ENCODE measurements around the gene KIF19. TPM values are rescaled to one million over a fixed set of nuclear protein-coding genes. Genes with fewer than 3 reads are reported as not detected.

Gene KIF19
- total and polyA plus RNA-seq, 2 of the 4 experiments (the other 2 are of a cell fraction), result not detected

GRCh38 chr17:74367206-74367605, 41.2 kb downstream of the KIF19 start, which contains the start of gene GPR142:
GPR142 (plus strand) TSS chr17:74367506; CDS start chr17:74369541, 2,035 bp downstream.
- Histone ChIP-seq H3K4me3 (ENCODE audit: insufficient read depth, low read depth, low read length) (no peak within 1 kb of the TSS), H2AK9ac (replicated peaks; ENCODE audit: low read depth, low read length, poor library complexity) (no peak within 1 kb of the TSS), H3K9me1 (ENCODE audit: insufficient read depth, low read length) (no peaks in the 10 kb centered on the region), H2BK5ac (ENCODE audit: low read depth, low read length, poor library complexity, severe bottlenecking) (no peak within 1 kb of the TSS), H3K4me1 (ENCODE audit: control insufficient read depth, insufficient read depth, low read length) (no peaks in the 10 kb centered on the region), H3K23ac (ENCODE audit: low read depth, low read length) (no peak within 1 kb of the TSS), H3K9me3 (ENCODE audit: control insufficient read depth, insufficient read depth, low read length) (no peaks in the 10 kb centered on the region), H3K36me3 (ENCODE audit: control insufficient read depth, insufficient read depth, low read length) (no peaks in the 10 kb centered on the region), H3K79me1 (ENCODE audit: low read depth in 1 of 2, low read length in 2 of 2) (no peaks in the 10 kb centered on the region), H3K27ac (ENCODE audit: insufficient read depth, low read length) (no peak within 1 kb of the TSS), H4K91ac (ENCODE audit: insufficient read depth, low read depth, low read length) (no peak within 1 kb of the TSS), H3K4ac (ENCODE audit: low read depth, low read length) (no peak within 1 kb of the TSS), H3K56ac (ENCODE audit: extremely low read depth, insufficient read depth, low read length) (no peak within 1 kb of the TSS), H3K27me3 (ENCODE audit: control insufficient read depth, insufficient read depth, low read length) (no peaks in the 10 kb centered on the region), H3K14ac (replicated peaks; ENCODE audit: low read depth, low read length) (no peak within 1 kb of the TSS), H4K8ac (ENCODE audit: low read depth in 2 of 2, low read length in 2 of 2) (no peak within 1 kb of the TSS), H3K18ac (ENCODE audit: low read depth, low read length) (no peak within 1 kb of the TSS), H2AK5ac (ENCODE audit: low read depth, low read length) (no peak within 1 kb of the TSS), H3K9ac (ENCODE audit: low read depth, low read length) (no peak within 1 kb of the TSS), H2BK15ac (ENCODE audit: low read depth, low read length) (no peak within 1 kb of the TSS), H3K4me2 (ENCODE audit: low read depth, low read length) (no peak within 1 kb of the TSS), H2AFZ (replicated peaks; ENCODE audit: low read length, poor library complexity) (peak within 1 kb of the TSS; percentile 32), H4K20me1 (ENCODE audit: insufficient read depth, low read length) (no peaks in the 10 kb centered on the region), H4K5ac (ENCODE audit: low read depth, low read length) (no peak within 1 kb of the TSS), H2BK20ac (ENCODE audit: low read depth, low read length) (no peak within 1 kb of the TSS), H2BK120ac (ENCODE audit: low read depth, low read length) (no peak within 1 kb of the TSS)
- in situ Hi-C loops (cut with MboI; ENCODE audit: low sequenced_read_pairs) (no loop called here), dilution Hi-C loops (cut with HindIII; ENCODE audit: low sequenced_read_pairs, unreplicated experiment) (no loop called here), intact Hi-C loops (cut with micrococcal nuclease) (no loop called here)
- no TSS peak for BruUV-seq (replicated peaks)
- DNase-seq (no peak), ATAC-seq (ENCODE audit: low read depth) (no peak)
- POLR2A ChIA-PET (ENCODE audit: unreplicated experiment), result no interaction called here
- CTCF ChIA-PET, result interaction anchor here (1.8 kb wide), 1 partner anchor 12 kb away, joined by 7 read pairs; no protein-coding TSS in a partner anchor
- WGBS, 2 experiments (ENCODE audit: extremely low coverage in 2 of 2, insufficient read length in 1 of 2), result 17% methylated on average over 1 of the region's 5 CpGs; no CpG with 5 or more reads in 1 of the 2 experiments
- TF ChIP-seq FOS (IDR thresholded peaks at IDR 0.05; ENCODE audit: low read depth, low read length), result no peak
- no peak for TF ChIP-seq CTCF (conservative IDR thresholded peaks at IDR 0.05; ENCODE audit: low read depth, low read length)
- TF ChIP-seq POLR2A (IDR thresholded peaks at IDR 0.05; ENCODE audit: low read depth, low read length), result no peak
- no peak for TF ChIP-seq CHD1 (IDR thresholded peaks at IDR 0.05; ENCODE audit: low read depth, low read length)
- TF ChIP-seq SMC3 (IDR thresholded peaks at IDR 0.05; ENCODE audit: low read depth, low read length), result no peak
- no peak for TF ChIP-seq RAD21 (IDR thresholded peaks at IDR 0.05; ENCODE audit: low read length)
- no peak for TF ChIP-seq MAFK (IDR thresholded peaks at IDR 0.05; ENCODE audit: low read depth, low read length)
- TF ChIP-seq USF2 (IDR thresholded peaks at IDR 0.05; ENCODE audit: low read depth, low read length), result no peak
- no peak for TF ChIP-seq RFX5 (IDR thresholded peaks at IDR 0.05; ENCODE audit: low read depth, low read length)
- TF ChIP-seq BHLHE40 (IDR thresholded peaks at IDR 0.05; ENCODE audit: low read depth, low read length), result no peak
